ENCODE data around the gene RTL1.

RTL1 gene

DNA sequence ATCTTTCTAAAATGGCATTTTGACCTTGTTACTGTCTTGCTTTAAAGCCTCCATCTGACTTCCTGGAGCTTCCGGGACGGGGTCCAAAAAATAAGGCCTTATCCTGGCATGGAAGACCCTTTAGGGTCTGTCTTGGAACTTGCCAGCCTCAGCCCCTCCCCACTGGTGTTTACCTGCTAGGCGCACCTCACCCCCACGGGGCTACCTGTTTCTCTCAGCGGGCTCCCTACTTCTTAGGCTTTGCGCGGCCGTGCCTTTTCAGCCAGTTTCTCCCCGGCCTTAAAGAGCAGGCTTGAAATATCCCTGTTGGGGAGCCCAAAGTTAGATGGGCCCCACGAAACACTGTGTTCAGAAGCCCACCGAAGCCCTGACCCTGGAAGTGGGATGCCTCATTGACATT is 5.1 kb downstream of the RTL1 start:
- DNase-seq (ENCODE audit: low read depth), result no peak

DNA sequence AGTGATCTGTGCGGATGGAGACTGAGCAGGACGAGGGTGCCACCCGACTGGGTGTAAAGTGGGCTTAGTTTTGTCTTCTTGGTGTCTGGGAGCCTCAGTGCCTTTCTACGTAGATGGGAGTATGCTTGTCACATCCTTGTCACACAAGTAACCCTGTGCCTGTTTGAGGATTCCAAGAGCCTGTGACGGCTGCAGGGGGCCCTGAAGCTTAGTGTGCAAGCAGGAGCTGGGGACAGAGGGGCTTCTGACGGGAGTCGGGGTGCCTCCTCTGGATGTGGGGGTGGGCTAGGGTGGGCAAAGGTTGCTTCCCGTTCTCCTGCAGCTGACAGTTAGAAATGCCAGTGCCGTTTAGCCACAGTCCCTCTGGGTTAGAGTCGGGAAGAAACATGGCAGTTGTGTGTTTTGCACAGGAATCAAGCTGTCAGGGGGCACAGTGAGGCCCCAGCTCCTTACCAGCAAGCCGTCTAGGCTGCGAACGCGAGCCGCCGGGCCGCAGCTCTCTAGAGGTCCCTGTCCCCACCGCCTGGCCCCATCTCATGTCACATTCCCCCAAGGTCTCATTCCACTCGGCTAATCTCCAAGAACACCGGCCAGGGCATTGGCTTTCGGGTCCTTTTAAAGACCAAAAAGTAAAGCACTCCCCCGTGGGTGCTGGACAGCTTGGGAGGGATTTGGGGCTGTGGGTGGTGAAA is 7.0 kb downstream of the RTL1 start:
- no peak for DNase-seq (ENCODE audit: low read depth)

DNA sequence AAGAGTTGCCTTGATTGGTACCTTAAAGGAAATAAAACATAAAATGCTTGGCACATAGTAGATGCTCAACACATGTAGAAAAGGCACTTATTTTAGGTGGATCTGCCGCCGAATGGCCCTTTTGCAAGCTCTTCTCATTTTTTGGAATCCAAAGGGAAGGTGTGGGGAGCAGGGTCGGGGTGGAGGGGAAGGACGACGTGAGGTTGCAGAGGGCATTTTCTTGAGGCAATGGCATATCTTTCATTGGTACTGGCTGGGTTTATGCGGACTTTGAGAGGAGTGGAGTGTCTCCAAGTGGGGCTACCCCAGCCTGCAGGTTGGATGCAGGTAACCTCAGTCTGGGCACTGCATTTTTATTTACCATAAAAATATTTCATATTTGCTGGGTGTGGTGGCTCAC is 8.1 kb downstream of the RTL1 start:
- no peak for DNase-seq (ENCODE audit: low read depth)

DNA sequence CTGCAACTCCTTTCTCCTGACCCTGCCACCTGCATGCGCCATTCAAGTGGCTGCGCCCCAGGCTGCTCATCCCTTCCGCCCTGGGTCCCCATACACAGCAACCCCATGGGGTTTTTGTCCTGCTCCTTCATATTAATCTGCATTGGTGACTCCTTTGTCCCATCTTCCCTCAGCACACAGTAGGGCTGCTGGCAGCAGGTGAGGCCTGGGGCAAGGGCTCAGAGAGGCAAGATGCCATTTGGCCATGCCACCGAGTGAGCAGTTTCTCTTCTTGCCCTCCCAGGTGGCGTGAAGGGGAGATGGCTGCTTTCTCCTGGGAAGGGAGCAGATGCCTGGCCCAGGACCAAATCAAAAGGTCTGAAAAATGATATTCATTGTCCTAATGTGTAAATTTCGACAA is 9.1 kb downstream of the RTL1 start:
- DNase-seq (ENCODE audit: low read depth), result no peak

DNA sequence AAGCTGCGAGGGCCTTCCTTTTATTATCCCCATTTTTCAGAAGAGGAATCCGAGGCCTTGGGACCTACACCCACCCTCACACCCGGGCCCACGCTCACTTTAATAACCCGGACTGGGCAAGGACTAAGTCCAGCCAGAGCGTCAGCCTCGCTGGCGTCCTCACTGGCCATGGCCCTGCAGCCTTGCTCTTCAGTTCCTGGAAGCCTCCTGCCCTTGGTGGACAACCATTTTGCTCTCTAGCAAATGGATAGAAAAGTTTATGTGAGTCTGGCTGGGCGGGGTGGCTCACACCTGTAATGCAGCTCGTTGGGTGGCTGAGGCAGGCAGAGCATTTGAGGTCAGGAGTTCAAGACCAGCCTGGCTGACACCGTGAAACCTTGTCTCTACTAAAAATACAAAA is 9.8 kb downstream of the RTL1 start:
- no peak for DNase-seq (ENCODE audit: low read depth)

DNA sequence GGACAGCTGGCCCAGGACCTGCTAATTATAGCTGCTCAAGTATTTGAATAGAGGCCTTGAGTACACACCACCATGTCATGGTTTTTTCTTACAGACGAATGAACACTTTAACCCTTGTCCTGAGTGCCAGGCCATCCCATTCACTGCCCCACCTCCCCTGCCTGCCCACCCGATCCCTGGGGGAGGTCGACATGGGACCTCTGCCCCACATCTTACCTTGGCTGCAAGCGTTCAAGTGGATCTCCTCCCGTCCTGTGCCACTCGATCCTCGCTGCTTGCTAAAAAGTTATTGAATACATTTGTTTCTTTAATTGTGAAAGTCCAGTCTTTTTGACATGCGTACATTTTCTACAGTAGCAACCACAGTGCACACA is 10.3 kb downstream of the RTL1 start:
- no peak for DNase-seq (ENCODE audit: low read depth)

DNA sequence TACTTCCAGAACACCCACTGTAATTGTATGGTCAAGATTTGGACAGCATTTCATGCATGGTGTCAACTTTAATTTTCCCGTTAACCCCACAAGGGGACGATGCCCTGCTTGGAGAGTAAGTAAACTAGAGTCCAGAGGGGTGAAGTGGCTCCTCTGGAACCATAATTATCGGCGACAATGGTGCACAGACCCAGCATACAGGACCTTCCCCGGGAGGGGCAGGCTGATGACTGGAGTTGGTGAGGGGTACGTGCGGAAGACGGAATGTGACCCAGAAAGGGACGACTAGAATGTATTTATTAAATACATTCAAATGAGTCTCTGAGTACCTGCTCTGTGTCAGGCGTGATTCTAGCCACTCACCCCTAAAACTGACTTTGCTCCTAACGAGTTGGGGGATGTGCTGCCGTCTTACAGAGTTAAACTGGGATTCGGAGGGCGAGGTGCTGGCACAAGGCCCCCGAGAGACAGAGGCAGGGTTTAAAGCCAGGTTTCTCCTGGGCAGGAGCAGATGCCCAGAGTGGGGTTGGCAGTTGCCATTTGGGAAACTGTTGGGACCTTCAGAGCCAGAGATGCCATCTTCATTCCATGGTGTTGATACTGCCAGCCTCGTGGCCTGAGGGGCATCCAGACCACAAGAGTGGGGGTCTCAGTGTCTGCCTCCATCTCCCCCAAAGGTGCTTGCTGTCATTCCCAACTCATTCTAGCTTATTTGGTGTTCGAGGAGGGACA is 10.9 kb downstream of the RTL1 start:
- DNase-seq (ENCODE audit: low read depth), result no peak

DNA sequence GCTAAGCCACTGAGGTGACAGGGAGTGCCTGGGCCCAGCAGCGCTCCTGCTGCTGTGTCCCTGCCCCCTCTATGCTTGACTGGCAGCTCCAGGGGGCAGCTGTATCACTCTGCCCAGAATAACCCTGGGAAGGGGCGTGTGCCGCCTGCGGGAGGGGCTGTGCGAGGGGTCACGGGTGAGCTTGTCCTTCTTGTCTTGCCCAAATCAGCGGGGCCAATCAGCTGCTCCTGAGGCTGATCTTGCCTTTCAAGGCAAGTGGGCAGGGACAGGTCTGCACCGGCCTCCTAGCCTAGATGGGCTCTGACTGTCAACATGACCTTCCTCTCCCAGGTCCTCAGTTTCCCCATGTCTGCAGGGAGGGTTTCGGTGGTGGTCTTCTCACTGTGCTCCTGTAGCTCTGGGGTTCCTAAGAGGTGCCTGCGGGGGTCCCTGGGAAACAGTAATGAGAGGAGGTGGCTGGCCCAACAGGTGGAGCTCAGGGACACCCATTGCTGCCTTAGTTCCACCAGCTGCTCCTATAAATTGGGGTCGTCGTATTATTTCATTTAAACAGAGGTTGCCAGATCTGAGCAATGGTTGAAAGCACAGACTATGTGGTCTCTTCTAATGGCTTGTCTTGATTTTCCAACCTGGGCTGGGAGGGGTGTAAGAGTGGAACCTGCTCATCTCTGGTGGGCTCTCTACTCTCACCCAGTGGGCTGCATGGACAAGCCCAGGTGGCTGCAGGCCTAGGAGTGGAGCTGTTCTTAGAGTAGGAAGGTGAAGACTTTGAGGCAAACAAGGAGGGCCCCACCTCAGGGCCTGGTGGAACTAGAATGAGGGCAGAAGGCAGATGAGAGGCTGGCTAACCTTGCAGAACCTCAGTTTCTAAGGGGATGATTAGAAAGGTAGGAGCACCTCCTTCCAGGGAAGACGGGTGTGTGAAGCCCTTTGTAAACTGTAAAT is 11.7 kb downstream of the RTL1 start:
- no peak for DNase-seq (ENCODE audit: low read depth)

DNA sequence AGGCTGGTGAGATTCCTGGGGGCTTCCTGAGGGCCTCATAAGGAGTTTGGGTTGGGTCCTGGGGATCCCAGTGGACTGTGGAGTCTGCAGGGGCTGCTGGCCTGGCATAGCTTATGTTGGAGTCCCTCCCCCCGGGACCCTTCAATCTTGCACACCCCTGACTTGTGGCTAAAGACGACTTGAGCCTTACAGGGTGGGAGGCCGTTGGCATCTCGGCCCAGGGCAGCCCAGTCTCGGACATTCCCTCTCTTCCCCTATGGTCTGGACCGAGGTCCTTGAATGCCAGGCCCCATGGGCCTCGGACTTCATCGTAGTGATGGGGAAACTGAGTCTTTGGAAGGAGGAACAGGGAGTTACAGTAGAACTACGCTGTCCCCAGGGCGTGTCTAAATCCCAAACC is 12.5 kb downstream of the RTL1 start:
- no peak for DNase-seq (ENCODE audit: low read depth)

DNA sequence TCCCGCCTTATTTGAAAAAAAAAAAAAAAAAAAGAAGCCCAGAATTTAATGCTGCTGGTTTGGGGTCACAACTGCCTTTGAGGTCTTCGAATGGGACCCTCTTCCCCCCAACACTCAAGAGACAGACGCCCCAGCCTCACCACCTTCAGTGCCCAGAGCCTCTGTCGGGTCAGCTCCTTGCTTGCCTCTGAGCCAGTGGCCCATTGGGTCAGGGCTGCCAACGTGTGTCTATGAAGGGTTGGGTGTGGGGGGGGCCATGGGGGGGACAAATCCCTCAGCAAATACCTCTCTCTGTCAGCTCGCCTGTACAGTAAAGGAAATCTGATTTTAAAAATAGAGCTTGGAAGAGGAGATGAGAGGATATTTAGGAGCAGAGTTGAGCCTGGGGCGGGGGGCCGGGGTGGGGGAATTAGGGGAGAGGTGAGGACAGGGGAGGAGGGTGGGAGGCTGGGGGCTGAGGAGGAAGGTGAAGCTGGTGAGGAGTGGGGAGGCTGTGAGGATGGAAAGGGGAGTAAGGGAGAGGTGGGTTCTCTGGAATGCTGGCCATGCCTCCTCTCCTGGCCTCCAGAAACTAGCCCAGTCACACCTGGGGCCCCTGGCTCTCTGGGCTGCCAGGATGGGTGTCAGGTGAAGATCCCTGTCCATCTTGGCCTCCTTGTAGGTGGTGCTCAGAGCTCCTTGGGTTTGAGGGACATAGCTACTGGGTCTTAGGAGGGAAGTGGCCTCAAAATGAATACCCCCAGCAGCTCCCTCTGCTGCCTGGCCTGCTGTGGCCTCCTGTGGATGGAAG is 13.3 kb downstream of the RTL1 start:
- DNase-seq (ENCODE audit: low read depth), result no peak

DNA sequence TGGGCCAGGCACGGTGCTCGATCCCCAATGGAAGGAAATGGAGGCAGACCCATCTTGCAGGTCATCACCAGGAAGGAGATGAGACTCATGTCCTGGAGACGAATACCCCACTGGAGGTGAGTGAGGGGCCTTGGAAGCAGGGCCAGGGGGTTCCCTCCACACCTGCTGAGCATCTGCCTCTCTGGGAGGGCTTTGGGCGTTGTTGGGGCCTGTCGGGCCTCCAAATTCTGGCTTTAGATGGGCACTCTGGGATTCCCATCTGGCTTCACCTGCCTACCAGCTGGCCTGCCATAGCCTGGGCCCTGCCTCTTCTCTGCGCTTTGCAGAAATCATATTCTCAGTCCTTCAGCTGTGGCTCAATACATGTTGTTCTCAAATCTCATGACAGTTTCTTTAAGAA is 13.9 kb downstream of the RTL1 start:
- DNase-seq (ENCODE audit: low read depth), result no peak

DNA sequence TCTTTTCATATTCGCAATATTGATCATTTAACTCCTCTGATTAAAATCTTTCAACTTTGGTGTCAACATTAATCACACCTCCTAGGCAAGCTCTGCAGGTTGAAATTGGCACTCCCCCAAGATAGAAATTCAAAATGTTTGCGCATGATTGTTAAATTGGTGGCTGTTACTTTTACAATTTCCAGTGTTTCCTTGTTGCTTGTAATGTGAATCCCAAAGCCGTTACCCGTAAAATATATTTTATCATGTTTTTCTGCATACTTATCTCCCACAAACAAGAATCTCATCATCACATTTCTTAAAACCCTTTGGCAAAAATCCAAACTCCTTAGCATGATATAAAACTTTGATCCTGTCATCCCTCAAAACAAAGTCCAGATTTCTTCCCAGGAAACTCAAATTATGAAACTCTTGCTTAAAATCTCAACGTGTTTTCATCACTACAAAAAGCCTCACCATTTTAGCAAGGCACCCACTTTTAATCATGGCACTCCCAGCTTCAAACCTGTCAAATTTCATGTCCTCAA is 14.7 kb downstream of the RTL1 start:
- no peak for DNase-seq (ENCODE audit: low read depth)

DNA sequence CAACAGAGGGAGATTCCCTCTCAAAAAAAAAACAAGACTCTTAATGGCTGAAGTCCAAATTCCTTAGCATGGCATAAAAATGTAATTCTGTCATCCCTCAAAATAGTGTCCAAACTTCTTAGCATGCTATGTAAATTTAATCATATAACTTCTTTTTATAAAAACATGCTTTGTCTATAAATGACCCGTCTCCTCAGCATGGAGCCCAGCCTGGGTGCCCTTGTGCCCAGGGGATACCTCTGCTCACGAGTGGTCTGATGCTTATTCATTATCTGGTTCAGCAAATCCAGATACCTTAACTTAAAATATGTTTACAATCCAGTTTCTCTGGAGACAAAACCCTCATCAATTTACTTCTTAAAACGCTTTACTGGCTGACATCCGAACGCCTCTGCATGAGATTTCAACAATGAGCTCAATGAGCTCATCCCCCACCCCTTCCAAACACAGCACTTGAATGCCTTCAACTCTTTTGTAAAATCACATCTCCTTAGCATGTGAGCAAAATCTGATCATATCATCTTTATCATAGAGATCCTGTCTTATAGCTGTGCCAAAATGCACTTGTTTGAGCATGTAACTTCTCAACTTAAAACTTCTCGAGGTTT is 15.7 kb downstream of the RTL1 start:
- no peak for DNase-seq (ENCODE audit: low read depth)

DNA sequence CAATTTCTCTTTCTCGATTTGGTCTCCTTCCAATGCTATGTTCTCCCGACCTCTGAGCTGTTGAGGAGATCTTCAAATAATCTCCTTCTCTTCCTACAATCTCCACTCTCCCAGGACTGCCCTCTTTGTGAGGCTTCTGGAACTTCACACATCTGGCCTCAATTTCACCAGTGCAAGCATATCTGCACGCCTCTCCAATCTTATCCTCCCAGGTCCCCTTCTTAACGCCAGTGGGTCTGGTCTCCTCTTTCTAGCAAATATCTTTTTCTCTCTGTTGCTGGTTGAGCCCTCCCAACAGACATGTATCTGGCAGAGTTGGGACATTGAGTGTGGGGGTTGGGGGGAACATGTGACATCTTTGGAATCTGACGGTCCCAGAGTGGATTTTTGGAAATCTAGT is 17.9 kb downstream of the RTL1 start:
- DNase-seq (ENCODE audit: low read depth), result no peak

DNA sequence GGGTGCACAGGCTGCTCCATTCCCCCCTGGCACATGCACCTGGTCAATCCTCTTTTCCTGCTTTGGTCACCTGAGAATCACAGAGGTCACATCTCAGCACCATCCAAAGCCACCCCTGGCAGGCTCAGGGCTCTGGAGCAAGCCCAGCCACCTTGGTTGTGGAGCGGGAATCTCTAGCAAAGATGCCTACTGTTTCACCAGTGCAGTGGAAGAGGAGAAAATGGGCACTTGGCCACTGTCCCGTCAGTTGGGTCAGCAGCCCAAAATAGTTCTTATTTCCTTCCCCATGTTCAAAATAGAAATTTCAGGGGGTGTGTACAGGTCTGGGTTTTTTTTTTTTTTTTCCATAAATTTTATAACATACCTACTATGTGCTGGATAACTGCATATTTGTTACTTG is 18.3 kb downstream of the RTL1 start:
- DNase-seq (ENCODE audit: low read depth), result no peak

DNA sequence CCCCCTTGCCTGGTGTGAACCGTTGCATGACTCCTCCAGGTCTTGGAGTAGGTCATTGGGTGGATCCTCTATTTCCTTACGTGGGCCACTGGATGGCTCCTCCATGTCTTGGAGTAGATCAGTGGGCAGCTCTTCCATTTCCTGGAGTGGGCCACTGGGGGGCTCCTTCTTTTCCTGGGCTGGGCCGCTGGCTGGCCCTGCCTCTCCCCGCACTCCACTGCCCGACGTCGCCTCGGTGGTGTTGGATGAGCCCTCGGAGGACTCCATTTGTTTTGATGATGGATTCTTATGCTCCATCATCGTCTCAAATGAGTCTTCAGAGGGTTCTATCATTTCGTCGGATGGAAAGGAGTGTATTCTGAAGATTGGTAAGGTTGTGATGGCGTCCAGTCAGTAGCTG is 19.1 kb downstream of the RTL1 start:
- no peak for DNase-seq (ENCODE audit: low read depth)

DNA sequence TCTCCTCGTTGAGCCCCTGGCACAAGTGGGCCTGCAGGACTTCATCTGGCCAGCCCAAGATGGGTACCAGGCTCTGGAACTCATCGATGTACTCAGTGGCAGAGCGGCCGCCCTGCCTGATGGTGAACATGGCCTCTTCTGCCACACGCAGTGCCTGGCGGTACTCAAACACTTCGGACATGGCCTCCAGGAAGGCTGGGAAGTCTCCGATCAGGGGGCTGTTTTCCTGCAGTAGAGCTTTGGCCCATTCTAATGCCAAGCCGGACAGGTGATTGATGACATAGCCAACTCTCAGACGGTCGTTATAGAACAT is 19.8 kb downstream of the RTL1 start:
- no peak for DNase-seq (ENCODE audit: low read depth)

DNA sequence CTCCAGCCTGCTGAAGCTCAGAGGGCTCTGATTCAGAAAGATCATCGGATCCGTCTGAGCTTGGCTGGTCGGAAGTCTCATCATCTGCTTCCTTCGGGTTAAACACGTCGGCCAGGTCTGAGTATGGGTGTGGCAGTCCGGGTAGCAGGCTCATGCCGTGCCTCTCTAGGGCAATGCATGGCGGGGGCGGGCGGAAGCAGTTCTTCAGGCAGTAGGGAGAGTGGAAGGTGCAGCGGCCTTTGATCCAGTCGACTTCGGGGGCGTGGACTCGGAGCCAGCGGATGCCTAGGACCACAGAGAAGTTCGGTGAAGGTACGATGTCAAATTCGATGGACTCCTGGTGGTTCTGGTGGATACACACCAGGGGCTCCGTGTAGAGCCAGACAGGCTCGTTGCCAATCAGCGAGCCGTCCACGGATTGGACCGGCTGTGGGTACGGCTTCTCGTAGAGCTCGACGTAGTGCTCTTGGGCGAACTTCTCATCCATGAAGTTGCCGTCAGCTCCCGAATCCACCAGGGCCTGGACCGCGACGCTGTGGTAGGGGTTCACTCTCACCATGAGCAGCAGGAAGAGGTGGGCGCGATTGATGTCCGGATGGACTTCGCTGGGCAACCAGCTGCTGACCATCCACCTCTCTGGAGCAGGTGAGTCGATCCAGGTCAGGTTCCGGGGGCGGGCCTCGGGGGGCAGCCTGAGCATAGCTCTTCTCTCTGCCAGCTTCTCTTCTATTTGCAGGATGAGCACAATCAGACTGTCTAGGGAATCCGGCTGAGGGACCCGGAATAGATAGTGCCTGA is 20.3 kb downstream of the RTL1 start:
- DNase-seq (ENCODE audit: low read depth), result no peak

DNA sequence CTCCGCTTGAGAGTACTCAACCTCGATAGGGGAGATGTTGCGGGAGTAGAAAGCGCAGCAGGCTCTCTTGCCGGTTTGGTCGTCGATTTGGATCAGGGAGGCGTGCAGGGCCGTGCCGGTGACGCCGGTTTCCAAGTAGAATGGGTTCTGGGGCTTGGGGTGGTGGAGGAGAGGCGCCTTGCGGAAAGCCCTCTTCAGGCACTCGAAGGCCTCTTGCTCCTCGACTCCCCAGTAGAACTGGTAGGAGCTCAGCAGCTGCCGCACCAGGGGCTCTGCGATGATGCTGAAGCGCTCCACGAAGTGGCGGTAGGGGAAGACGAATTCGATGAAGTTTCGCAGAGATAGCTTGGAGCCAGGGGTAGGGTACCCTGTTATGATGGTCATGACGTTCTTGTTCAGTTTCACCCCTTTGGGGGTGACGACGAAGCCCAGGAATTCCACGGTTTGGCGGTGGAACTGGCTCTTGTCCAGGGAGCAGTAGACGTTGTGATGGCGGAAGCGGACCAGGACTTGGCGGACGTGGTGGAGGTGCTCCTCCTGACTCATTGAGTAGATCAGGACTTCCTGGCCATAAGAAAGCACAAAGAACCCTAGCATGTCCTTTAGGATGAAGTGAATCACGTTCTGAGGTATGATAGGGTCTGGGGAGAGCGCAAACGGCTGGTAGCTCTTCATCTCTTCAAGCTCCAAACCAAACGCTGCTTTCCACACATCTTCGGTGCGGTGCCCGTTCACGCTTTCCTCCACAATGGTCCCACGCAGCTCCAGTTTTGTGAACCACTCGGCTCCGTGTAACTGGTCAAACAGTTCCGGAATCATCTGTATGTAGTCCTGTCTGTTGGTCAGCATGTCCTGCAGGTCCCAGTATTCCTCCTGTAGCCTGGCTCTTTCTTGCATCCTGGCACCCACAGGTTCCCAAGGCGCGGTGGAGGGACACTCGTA is 21.2 kb downstream of the RTL1 start:
- DNase-seq (ENCODE audit: low read depth), result no peak

Data from fibroblast of the conjunctiva (primary cell).